HepG2 (cell line): Measurements from ENCODE around the gene PLEKHA8. TPM values are rescaled to one million over a fixed set of nuclear protein-coding genes. Genes with fewer than 3 reads are reported as not detected.

Source experiments
- ATAC-seq: fragments of 200-7000 bp; cut with Tn5 transposase; 3 replicates; pipeline ENCODE4 v1.9.1; 2020; ENCODE audit warnings: mild to moderate bottlenecking, moderate library complexity
- BruUV-seq: library from RNA; stranded (reverse); fragments of 400-500 nt; replicated peaks from 2 replicates; lab custom pipeline; 2021; lab: Mats Ljungman, UMichigan
- CTCF ChIA-PET: fragments of 300-600 bp; formaldehyde crosslinking; extraction: SDS; loops from one replicate; lab custom pipeline; 2021; ENCODE audit warnings: low total read pairs, inconsistent platforms, low intra/inter-chr PET ratio; lab: Yijun Ruan, JAX
- POLR2A ChIA-PET: fragments of 350-600 bp; sonication (Branson Sonifier 250); formaldehyde crosslinking; loops from one replicate; lab custom pipeline; 2020; ENCODE audit warnings: antibody characterized with exemption, inconsistent platforms; lab: Yijun Ruan, JAX
- DNase-seq: peaks from one replicate; pipeline ENCODE4 v3.0.0-alpha.2; 2015; ENCODE audit warnings: low spot score
- FAIRE-seq: peaks from 3 replicates; lab custom pipeline; 2011; peaks lifted over from hg19 to GRCh38; lab: Jason Lieb, UNC
- H2AFZ ChIP-seq: one replicate; pipeline ENCODE4 v1.6.1; 2011; ENCODE audit warnings: low read length, inconsistent platforms
- H3K27ac ChIP-seq: fragments of 300-600 bp; 3 replicates; pipeline ENCODE4 v1.8.0; 2011; ENCODE audit warnings: mixed run types, mild to moderate bottlenecking, mixed read lengths, low read length, inconsistent platforms; ENCODE audit not compliant: insufficient read depth; ENCODE audit errors: extremely low read length
- H3K27me3 ChIP-seq, 2 experiments: fragments of 200-600 bp in 1 of 2; 2 replicates in 1 of 2; 3 replicates in 1 of 2; pipeline versions ENCODE4 v1.6.0 to v1.8.0; 2011; ENCODE audit warnings: low read length in 2 of 2, mild to moderate bottlenecking in 2 of 2, moderate library complexity in 2 of 2, inconsistent platforms in 1 of 2; ENCODE audit not compliant: insufficient read depth in 2 of 2, control insufficient read depth in 1 of 2
- H3K36me3 ChIP-seq, 2 experiments: fragments of 200-600 bp in 1 of 2; replicated peaks in 1 of 2; 2 replicates in 1 of 2; 3 replicates in 1 of 2; pipeline versions ENCODE4 v1.5.1 to v1.8.0; 2011; ENCODE audit warnings: low read length in 2 of 2, inconsistent platforms in 1 of 2; ENCODE audit not compliant: insufficient read depth in 2 of 2, control insufficient read depth in 1 of 2
- H3K4me1 ChIP-seq: 2 replicates; pipeline ENCODE4 v1.5.1; 2012; ENCODE audit warnings: low read length, inconsistent platforms; ENCODE audit not compliant: insufficient read depth
- H3K4me2 ChIP-seq: 2 replicates; pipeline ENCODE4 v1.6.0; 2011; ENCODE audit warnings: low read depth, low read length, inconsistent platforms
- H3K4me3 ChIP-seq, 3 experiments: fragments of 200-600 bp in 1 of 3; sonication (generic), shearing (Covaris generic) in 1 of 3; replicated peaks in 1 of 3; 2 replicates each; pipeline ENCODE4 v1.5.1; 2011 to 2016; ENCODE audit warnings: low read length in 3 of 3, inconsistent platforms in 2 of 3, low read depth in 2 of 3, mild to moderate bottlenecking in 2 of 3, control low read depth in 1 of 3, mixed read lengths in 1 of 3; ENCODE audit not compliant: insufficient read depth in 1 of 3
- H3K79me2 ChIP-seq: one replicate; pipeline ENCODE4 v1.6.1; 2011; ENCODE audit warnings: low read length, inconsistent platforms; ENCODE audit not compliant: insufficient read depth
- H3K9ac ChIP-seq: 2 replicates; pipeline ENCODE4 v1.6.0; 2011; ENCODE audit warnings: mild to moderate bottlenecking, low read depth, low read length, inconsistent platforms; ENCODE audit not compliant: insufficient read depth
- H3K9me3 ChIP-seq: 2 replicates; pipeline ENCODE4 v1.5.1; 2012; ENCODE audit warnings: mild to moderate bottlenecking, low read length
- H4K20me1 ChIP-seq: 2 replicates; pipeline ENCODE4 v1.6.0; 2011; ENCODE audit warnings: inconsistent platforms, mild to moderate bottlenecking, low read length, moderate library complexity; ENCODE audit not compliant: insufficient read depth
- CHD4 ChIP-seq: fragments of 200-600 bp; sonication (generic); IDR thresholded peaks from 2 replicates; pipeline ENCODE4 v1.7.0; 2017; ENCODE audit warnings: mild to moderate bottlenecking, low read length, borderline replicate concordance
- GZF1 ChIP-seq: sonication (generic); formaldehyde crosslinking; IDR thresholded peaks from 2 replicates; pipeline ENCODE4 v1.5.1; 2020; ENCODE audit warnings: mild to moderate bottlenecking, missing genetic modification reagents
- SCMH1 ChIP-seq: sonication (generic); formaldehyde crosslinking; IDR thresholded peaks from 2 replicates; pipeline ENCODE4 v1.9.0; 2021; ENCODE audit warnings: missing genetic modification reagents, mild to moderate bottlenecking, borderline replicate concordance
- SRSF9 ChIP-seq: fragments of 200-400 bp; formaldehyde crosslinking; IDR thresholded peaks from 2 replicates; pipeline ENCODE4 v1.6.1; 2018; ENCODE audit warnings: borderline replicate concordance, mild to moderate bottlenecking, low read depth, low read length; ENCODE audit not compliant: insufficient read depth, poor library complexity, severe bottlenecking
- ZBTB33 ChIP-seq: sonication (generic); formaldehyde crosslinking; IDR thresholded peaks from 2 replicates; pipeline ENCODE4 v1.4.0; 2020; ENCODE audit warnings: missing genetic modification reagents
- ZBTB38 ChIP-seq: sonication (generic); formaldehyde crosslinking; IDR thresholded peaks from 2 replicates; pipeline ENCODE4 v1.5.1; 2020; ENCODE audit warnings: mild to moderate bottlenecking, missing genetic modification reagents
- ZNF329 ChIP-seq: sonication (generic); formaldehyde crosslinking; IDR thresholded peaks from 2 replicates; pipeline ENCODE4 v1.9.0; 2021; ENCODE audit warnings: low read depth, mild to moderate bottlenecking, missing genetic modification reagents
- ZNF543 ChIP-seq: sonication (generic); formaldehyde crosslinking; IDR thresholded peaks from 2 replicates; pipeline ENCODE4 v1.4.0; 2020; ENCODE audit warnings: mild to moderate bottlenecking, missing genetic modification reagents
- ZNF562 ChIP-seq: sonication (generic); formaldehyde crosslinking; IDR thresholded peaks from 2 replicates; pipeline ENCODE4 v1.8.0; 2022; ENCODE audit warnings: missing genetic modification reagents, borderline replicate concordance
- ZNF605 ChIP-seq: sonication (generic); formaldehyde crosslinking; IDR thresholded peaks from 2 replicates; pipeline ENCODE4 v1.8.0; 2022; ENCODE audit warnings: mild to moderate bottlenecking, missing genetic modification reagents
- ZNF614 ChIP-seq: IDR thresholded peaks from 2 replicates; pipeline ENCODE4 v1.6.1; 2018; ENCODE audit warnings: missing biosample characterization, missing genetic modification reagents, inconsistent platforms, borderline replicate concordance
- ZNF749 ChIP-seq: sonication (generic); formaldehyde crosslinking; IDR thresholded peaks from 2 replicates; pipeline ENCODE4 v1.8.0; 2022; ENCODE audit warnings: mild to moderate bottlenecking, missing genetic modification reagents, moderate library complexity, borderline replicate concordance
- ZNF775 ChIP-seq: sonication (generic); formaldehyde crosslinking; IDR thresholded peaks from 2 replicates; pipeline ENCODE4 v1.4.0; 2020; ENCODE audit warnings: missing genetic modification reagents, mild to moderate bottlenecking, moderate library complexity, borderline replicate concordance
- WGBS: methylation state at CpG from one replicate; pipeline ENCODE4 v1.1.6; 2017; ENCODE audit warnings: low lambda C conversion rate; 5-methylcytosine and 5-hydroxymethylcytosine counted together
- in situ Hi-C: cut with HindIII; loops from 2 replicates; pipeline ENCODE4 v1.10.0; 2017; ENCODE audit warnings: low pct_unique_long_range_greater_than_20kb; ENCODE audit not compliant: extremely low pct_ligation_motif_present
- intact Hi-C: fragments of 100-400 bp; cut with micrococcal nuclease; formaldehyde crosslinking; loops from one replicate; pipeline ENCODE4 v1.10.0; 2022; ENCODE audit not compliant: unreplicated experiment
- polyA plus RNA-seq, 8 experiments: library from polyadenylated mRNA; depleted of rRNA in 3 of 8; stranded (reverse) in 7 of 8; unstranded in 1 of 8; fragments of >200 nt; fragmentation: Illumina TruSeq in 4 of 8; extraction: Trizol in 4 of 8; gene quantifications; 2 replicates each; pipeline versions ENCODE4 v1.2.1 to v1.2.3, GENCODE V29; 2011 to 2016; ENCODE audit warnings: low read depth in 4 of 8, missing spikeins in 1 of 8, mixed read lengths in 1 of 8; ENCODE audit not compliant: insufficient read depth in 1 of 8
- total RNA-seq, 5 experiments: library from RNA; depleted of rRNA; stranded (reverse); fragments of >200 nt; fragmentation: Illumina TruSeq; extraction: Trizol; gene quantifications; 2 replicates each; pipeline ENCODE4 v1.2.3, GENCODE V29; 2016; ENCODE audit warnings: low read depth in 1 of 5

PLEKHA8 gene
- total and polyA plus RNA-seq, 2 of the 13 experiments (the other 11 are each of a cell fraction or from before 2014, with no cell fraction given): 12.5 to 26.4 TPM

GRCh38 chr7:30142710-30143109 lies 114.5 kb downstream of the PLEKHA8 start:
- Histone ChIP-seq H3K27me3 (no peaks in the 10 kb centered on the region), H4K20me1 (no peaks in the 10 kb centered on the region), H3K4me2 (no peak overlapping the region), H3K27ac (no peak overlapping the region), H3K36me3 (no peaks in the 10 kb centered on the region), H3K4me3 (no peak overlapping the region), H3K79me2 (no peaks in the 10 kb centered on the region), H2AFZ (no peak overlapping the region), H3K9me3 (no peaks in the 10 kb centered on the region), H3K9ac (no peak overlapping the region), H3K4me1 (peaks cover 13% of the 10 kb centered on the region)
- ATAC-seq (peak; percentile 59), DNase-seq (peak; percentile 53), FAIRE-seq (no peak)
- CTCF ChIA-PET: no interaction called here
- in situ Hi-C loops (no loop called here), intact Hi-C loops (no loop called here)
- no TSS peak for BruUV-seq
- POLR2A ChIA-PET: no interaction called here
- no peak for TF ChIP-seq ZNF749 (CRISPR knock-in tag)
- TF ChIP-seq SRSF9: no peak
- TF ChIP-seq ZBTB38 (CRISPR knock-in tag): peak; percentile 77
- TF ChIP-seq ZBTB33: peak; percentile 92
- WGBS: 64% methylated on average over 9 of the region's 9 CpGs

- ChIA-PET POLR2A (no interaction called here), CTCF (no interaction called here)
- H3K4me1 ChIP-seq: peaks cover 13% of the 10 kb centered on the region
- intact Hi-C loops: no loop called here
- H3K4me3 ChIP-seq: no peak overlapping the region
- no peaks in the 10 kb centered on the region for H3K27me3 ChIP-seq
- 100% methylated on average over 1 of the region's 1 CpG for WGBS
- H3K9ac ChIP-seq: no peak overlapping the region
- no TSS peak for BruUV-seq
- H4K20me1 ChIP-seq: no peaks in the 10 kb centered on the region
- no peaks in the 10 kb centered on the region for H3K9me3 ChIP-seq
- FAIRE-seq (no peak), ATAC-seq (no peak)
- in situ Hi-C loops: no loop called here
- H3K79me2 ChIP-seq: no peaks in the 10 kb centered on the region
- no peak overlapping the region for H2AFZ ChIP-seq
- no peaks in the 10 kb centered on the region for H3K36me3 ChIP-seq
- TF ChIP-seq ZNF775 (CRISPR knock-in tag) (no peak), ZNF605 (CRISPR knock-in tag) (no peak), ZNF562 (no peak), CHD4 (no peak), GZF1 (no peak), ZNF614 (CRISPR knock-in tag) (no peak), SCMH1 (no peak), ZNF543 (CRISPR knock-in tag) (no peak), ZNF329 (CRISPR knock-in tag) (no peak)
- TF ChIP-seq, all 625 proteins: peak for 0
- no peak overlapping the region for H3K4me2 ChIP-seq
- H3K27ac ChIP-seq: no peak overlapping the region
- no peak for DNase-seq
Observed at GRCh38 chr7:30143748-30144251, 115.6 kb downstream of the PLEKHA8 start.
